Middle frontal gyrus (tissue), 1 donor: ENCODE measurements around the gene SHMT1.
"Not testable (repeated sequence)": the region's sequence is repeated elsewhere in the genome, so short reads cannot be mapped to it uniquely, and the experiment has no call there.

Experiments
- DNase-seq: peaks from one replicate; pipeline ENCODE4 v3.0.0-alpha.2; 2015; ENCODE audit warnings: low spot score; ENCODE audit errors: extremely low spot score

The SHMT1 gene

DNA sequence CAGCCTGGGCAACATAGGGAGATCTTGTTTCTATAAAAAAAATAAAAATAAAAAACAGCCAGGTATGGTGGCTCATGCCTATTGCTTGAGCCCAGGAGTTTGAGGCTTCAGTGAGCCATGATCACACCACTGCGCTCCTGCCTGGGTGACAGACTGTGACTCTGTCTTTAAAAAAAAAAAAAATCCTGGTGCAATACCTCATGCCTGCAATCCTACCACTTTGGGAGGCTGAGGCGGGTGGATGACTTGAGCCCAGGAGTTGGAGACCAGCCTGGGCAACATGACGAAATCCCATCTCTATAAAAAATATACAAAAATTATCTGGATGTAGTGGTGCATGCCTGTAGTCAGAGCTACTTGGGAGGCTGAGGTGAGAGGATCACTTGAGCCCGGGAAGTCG, 15.3 kb upstream of the SHMT1 start:
- DNase-seq, result not testable (repeated sequence)

DNA sequence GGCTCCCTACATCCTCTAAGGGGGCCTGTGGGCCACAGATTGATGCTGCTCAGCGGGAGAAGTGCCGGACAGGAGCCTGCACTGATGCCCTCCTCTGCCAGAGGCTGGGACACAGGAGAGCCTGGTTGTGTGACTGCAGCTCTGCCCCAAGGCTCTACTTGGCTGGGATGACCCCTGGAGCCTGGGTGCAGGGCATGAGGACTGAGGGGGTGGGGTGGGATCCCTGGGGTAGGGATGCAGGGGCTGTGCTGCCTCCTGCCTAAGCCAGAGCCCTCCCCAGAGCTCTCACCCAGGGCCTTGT, 14.8 kb upstream of the SHMT1 start:
- no peak for DNase-seq

DNA sequence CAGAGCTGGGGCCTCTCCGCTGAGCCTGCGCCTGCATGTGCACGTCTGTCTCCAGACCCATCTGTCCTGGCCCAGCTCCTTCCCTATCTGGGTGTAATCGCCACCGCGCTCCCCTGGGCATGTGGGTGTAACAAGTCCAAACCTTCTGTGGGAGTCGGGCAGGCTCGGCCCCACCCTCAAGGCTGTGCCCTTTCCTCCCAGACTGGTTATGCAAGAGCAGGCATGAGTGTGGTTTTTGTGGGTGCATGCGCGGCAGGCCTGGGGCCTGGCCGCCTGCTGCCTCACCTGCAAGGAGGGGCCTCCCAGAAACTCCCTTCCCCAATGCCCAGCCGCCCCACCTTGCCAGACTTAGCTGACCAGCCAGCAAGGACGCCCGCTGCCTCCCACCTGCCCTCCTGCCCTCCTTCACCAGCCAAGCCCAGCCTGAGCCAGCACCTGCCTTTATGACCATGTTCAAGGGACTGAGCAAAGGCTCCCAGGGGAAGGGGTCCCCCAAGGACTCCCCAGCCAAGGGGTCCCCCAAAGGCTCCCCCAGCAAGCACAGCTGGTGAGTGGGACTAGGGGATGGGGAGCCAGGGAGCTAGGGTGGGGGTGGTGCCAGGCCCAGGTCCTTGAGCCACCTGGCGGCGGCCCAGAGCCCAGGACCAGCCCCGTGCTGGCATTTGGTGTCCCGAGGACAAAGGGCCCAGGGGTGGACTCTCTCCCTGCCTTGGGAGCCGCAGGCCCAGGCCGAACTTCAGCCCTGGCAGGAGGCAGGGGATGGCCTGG, 14.3 kb upstream of the SHMT1 start, which contains the start of gene EVPLL:
Gene EVPLL, plus strand, starts transcription at position 342 of the 768 bp plus-strand sequence. CDS start 3,160 bp downstream, outside the sequence.
- no peak for DNase-seq

DNA sequence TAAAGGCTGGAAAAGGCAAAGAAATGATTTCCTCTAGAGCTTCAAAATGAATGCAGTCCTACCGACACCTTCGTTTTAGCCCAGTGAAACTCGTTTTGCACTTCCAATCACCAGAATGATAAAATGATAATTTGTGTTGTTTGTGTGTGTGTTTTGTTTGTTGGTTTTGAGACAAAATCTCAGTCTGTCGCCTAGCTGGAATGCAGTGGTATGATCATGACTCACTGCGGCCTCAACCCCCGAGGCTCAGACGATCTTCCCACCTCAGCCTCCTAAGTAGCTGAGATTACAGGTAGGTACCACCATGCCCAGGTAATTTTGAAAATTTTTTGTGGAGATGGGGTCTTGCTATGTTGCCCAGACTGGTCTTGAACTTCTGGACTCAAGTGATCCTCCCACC, 10.9 kb upstream of the SHMT1 start:
- DNase-seq, result no peak

DNA sequence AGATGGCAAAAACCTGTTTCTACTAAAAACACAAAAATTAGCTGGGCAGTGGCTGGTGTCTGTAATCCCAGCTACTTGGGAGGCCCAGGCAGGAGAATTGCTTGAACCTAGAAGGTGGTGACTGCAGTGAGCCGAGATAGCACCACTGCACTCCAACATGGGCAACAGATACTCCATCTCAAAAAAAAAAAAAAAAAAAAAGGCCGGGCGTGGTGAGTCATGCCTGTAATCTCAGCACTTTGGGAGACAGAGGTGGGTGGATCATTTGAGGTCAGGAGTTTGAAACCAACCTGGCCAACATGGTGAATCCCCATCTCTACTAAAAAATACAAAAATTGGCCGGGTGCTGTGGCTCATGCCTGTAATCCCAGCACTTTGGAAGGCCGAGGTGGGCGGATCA, 9.8 kb upstream of the SHMT1 start:
- not testable (repeated sequence) for DNase-seq

DNA sequence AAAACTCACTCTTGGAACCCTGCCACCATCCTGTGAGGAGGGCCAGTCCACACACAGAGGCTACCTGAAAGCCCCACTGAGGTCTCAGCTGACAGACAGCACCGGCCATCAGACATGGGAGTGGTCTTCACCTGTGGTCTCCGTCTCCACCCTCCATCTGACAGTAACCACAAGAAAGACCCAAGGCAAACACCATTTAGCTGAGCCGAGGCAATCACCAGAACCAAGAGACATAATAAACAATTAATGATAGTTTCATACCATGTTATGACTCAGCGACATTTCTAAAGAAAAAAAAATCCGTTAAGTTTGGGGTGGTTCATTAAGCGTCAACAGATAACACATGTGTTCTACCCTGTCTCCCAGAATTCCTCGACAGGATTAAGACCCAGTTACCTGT, 8.1 kb upstream of the SHMT1 start:
- DNase-seq, result no peak

DNA sequence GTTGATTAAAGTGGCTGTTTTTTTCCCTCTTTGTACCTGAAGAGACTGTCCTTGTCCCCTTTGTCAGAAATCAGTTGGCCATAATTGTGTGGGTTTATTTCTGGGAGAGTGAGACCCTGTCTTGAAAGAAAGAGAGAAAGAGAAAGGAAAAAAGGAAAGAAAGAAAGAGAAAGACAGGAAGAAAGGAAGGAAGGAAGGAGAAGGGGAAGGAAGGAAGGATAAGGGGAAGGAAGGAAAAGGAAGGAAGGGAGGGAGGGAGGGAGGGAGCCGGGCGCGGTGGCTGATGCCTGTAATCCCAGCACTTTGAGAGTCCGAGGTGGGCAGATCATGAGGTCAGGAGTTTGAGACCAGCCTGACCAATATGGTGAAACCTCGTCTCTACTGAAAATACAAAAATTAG, 7.4 kb upstream of the SHMT1 start:
- DNase-seq, result no peak

DNA sequence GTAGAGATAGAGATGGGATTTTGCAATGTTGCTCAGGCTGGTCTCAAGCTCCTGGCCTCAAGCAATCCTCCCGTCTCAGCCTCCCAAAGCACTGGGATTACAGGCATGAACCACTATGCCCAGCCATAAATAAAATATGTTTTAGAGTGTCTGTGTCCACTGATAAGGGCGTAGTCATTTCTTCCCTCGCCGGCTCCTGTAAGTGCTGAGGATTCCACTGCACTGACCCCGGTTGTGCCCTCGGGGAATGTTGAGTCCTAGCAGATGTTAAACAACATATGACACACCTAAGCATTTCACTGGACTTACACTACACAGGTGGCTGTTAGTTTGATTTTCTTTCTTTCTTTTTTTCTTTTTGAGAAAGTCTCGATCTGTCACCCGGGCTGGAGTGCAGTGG, 5.6 kb upstream of the SHMT1 start:
- DNase-seq, result no peak

DNA sequence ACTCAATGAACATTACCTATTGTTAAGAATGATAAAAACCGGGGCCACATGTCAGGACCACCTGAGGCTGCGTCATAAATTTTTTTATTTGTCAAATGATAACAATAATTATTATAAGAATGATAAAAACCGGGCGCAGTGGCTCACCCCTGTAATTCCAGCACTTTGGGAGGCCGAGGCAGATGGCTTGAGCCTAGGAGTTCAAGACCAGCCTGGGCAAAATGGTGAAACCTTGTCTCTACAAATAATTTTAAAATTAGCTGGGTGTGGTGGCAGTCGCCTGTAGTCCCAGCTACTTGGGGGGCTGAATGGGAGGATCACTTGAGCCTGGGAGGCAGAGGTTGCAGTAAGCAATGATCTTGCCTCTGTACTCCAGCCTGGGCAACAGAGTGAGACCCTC, 816 bp upstream of the SHMT1 start:
- no peak for DNase-seq

DNA sequence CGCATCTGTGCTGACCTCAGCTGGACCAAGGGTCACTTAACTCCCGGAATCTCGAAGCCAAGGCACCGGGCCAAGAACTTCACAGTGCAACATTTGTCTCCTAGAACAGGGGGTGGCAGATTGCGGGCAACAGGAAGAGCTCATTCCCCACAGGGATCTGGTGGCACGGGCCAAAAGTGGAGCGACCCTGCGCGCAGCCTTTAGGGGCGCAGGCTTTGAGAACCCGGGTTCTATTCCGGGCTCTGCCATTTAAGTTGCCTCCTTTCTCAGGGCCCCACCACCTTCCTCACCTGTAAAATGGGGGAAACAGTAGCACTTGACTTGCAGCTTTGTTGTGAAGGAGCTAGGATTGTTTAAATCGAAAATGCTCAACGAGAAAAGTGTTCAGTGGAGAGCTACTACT, 651 bp downstream of the SHMT1 start:
- peak; percentile 44 for DNase-seq

DNA sequence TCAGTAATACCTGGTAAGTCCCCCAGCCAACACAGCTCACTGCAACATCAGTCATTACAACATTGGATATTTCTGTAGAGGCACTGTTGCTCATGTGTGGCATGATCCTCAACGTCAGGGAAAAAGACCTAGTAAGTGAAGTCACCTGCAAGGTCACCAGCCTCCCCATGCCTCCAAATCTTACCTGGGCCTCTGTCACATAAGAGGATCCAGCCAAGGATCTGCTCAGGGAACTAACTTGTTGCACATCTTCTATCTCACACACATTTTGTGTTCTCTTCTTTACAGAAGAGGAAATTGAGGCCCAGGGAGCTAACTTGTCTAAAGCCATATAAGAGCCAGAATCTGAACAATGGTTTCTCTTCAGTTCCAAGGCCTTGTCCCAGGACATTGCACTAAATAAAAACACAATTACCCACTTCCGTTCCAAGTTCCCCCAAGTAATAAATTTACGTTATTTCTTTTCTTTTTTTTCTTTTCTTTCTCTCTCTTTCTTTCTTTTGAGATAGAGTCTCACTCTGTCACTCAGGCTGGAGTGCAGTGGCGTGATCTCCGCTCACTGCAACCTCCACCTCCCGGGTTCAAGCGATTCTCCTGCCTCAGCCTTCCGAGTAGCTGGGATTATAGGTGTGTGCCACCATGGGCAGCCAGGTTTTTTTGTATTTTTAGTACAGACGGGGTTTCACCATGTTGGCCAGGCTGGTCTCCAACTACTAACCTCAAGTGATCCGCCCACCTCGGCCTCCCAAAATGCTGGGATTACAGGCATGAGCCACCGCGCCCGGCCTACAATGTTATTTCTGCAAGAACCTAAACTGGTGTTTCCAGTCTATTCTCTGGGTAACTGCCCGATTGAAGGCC, 1.3 kb downstream of the SHMT1 start:
- DNase-seq, result no peak

DNA sequence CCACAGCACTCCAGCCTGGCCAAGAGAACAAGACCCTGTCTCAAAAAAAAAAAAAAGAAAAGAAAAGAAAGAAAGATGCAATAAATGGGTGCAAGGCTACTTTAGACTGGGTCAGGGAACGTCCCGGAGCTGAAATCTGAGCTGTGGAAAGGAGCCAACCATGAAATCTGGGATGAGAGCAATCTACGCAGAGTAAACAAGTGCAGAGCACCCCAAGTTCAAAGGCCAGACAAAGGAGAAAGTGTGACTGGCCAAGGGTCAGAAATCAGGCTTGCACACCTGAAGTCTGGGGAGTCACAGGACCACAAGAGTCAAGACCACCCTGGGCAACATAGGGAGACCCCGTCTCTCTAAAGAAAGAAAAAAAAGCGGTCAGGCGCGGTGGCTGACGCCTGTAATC, 2.8 kb downstream of the SHMT1 start:
- no peak for DNase-seq

DNA sequence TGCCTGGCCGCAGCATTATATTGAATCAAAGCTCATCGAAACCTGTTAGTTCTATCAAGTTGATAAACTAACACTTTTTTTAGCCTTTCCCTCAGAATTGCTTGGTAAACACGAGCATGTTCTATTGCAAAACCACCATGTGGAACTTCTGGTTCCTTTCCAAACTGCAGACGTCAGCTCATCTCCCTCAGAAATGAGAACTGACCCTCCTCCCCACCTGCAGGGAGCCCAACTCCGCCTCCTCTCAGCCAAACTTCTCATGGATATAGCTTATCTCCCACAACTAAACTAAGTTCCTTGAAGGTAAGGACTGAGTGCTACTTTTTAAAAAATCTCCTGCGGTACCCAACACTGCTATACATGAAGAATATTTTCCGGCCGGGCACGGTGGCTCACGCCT, 6.7 kb downstream of the SHMT1 start:
- DNase-seq, result no peak

DNA sequence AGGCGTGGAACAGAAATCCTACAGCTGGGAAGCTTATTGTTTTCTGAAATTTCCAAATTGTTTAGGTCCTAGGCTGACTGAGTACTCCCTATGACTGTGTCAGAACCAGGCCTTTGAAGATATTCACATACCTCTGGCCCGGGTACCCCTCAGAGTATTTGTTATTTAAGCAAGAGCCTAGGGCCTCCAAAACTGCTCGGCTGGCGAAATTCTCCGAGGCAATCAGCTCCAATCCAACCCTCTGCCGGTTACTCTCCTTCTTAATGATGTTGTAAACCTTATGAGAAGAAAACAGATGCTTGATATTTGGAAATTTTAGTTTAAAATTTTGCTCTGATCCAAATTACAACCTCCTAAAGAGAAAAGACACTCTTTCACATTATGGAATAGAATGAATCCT, 9.8 kb downstream of the SHMT1 start:
- no peak for DNase-seq

DNA sequence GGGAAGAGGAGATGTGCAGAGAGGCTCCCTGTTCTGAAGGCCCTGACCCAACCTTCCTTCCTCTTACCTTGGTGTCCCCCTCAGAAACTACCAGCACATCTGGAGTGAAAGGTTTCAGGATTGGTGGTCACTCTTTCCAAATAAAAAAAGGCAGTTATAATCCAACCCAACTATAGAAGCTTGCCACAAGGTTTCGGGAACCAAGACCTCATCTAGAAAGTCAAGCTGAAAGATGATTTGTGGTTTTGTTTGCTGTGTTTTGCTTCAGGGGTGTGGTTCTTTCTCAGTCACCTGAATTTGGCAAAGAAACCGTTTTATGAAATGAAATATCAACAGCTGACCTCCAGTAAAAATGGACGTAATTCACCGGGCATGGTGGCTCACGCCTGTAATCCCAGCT, 19.3 kb downstream of the SHMT1 start:
- no peak for DNase-seq

DNA sequence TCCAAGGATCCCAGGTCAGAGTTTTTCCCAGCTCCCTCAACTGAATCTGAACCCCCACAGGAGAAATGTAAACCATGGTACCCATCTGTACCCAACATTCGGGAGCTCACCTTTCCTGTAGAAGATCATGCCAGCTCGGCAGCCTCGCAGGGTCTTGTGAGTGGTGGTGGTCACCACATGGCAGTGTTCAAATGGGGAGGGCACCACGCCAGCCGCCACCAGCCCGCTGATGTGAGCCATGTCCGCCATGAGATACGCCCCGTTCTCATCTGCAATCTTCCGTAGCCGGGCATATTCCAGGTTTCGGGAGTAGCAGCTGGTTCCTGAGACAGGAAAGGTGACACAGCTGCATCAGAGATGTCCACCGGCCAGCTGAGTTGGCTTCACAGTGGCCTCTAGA, 23.4 kb downstream of the SHMT1 start:
- no peak for DNase-seq

DNA sequence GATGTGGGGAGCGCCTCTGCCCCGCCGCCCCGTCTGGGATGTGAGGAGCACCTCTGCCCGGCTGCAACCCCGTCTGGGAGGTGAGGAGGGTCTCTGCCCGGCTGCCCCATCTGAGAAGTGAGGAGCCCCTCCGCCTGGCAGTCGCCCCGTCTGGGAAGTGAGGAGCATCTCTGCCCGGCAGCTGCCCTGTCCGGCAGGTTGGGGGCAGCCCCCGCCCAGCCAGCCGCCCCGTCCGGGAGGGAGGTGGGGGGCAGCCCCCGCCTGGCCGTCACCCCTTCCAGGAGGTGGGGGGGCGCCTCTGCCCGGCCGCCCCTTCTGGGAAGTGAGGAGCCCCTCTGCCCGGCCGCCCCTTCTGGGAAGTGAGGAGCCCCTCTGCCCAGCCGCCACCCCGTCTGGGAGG, 25.2 kb downstream of the SHMT1 start:
- not testable (repeated sequence) for DNase-seq

DNA sequence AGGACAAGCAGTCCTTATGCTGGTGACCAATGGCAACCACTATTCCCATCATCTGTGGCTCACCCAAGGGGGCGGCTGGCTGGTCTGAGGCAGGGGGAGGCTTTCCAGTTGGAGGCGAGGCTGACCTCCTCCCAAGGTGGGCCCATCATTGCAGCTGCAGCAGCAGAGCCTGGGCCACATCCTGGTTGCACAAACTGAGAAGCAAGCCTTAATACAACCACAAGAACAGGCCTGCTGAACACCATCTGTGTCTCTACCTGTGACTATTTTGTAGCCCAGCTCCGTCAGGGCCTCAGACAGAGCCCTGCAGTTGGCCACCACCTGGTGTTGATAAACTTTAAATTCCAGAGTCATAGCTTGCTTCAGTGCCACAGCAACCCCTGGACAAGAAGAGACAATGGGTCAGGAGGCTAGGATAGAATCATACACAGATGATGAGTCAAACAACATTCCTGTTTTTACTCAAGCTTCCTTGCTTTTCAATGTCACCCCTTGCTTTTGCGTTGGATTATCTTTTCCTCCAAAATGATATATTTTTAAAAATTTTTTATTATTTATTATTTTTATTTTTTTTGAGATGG, 30.4 kb downstream of the SHMT1 start:
- no peak for DNase-seq

DNA sequence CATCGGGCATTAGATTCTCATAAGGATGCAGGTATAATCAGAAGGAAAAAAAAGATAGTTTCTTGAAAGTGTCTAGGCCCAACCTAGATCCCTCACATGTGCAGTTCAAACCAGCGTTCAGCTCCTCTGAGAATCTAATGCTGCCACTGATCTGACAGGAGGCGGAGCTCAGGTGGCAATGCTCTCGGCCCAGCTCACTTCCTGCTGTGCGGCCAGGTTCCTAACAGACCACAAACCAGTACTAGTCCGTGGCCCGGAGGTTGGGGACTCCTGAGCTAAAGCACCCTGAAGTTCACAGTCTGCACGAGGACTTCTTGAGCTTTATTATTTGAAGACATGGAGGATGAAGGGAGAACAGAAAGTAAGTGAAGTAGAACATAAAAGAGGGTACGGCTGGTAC, 31.5 kb downstream of the SHMT1 start:
- no peak for DNase-seq

DNA sequence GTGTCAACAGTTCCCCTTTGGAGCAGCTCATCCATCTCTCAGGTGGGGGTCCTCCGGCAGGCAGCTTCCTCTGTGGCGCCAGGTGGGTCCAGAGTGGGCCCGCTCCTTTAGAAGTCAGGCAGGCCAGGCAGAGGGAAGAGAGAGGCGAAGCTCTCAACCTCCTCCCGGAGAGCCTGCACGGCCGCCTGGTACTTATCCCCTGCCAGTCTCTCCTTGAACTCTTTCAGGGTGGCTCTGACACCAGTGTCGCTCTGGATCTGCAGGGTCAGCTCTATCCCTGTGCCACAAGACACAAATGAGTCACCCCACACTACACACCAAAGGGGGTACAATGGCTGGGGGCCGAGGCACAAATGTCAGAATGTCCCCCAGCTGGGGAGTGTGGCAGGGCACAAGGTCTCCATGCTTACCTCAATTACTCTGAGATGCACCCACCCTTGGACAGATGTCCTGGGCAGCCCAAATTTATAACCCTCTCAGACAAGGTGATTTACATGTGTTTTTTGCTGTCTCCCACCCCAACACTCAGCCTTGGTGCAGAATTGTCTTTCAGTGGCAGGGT, 34.6 kb downstream of the SHMT1 start:
- DNase-seq, result no peak

DNA sequence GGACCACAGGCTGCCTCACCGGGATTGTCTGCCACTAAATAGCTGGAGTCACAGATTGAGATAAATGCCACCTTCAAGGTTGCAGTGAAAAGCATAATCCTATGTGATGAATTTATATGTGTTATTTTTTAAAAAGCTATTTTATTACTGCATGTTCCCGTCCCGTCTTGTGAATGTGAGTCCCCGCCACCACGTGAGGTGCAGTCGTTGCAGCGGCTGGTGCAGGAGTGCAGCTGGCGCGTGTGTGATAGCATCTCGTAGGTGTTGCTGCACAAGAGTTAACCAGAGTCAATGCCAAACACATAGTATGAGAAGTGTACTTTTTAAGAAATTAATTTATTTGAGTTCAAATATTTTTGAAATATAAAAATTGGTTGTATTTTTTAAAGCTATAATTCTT, 35.8 kb downstream of the SHMT1 start:
- DNase-seq, result no peak

DNA sequence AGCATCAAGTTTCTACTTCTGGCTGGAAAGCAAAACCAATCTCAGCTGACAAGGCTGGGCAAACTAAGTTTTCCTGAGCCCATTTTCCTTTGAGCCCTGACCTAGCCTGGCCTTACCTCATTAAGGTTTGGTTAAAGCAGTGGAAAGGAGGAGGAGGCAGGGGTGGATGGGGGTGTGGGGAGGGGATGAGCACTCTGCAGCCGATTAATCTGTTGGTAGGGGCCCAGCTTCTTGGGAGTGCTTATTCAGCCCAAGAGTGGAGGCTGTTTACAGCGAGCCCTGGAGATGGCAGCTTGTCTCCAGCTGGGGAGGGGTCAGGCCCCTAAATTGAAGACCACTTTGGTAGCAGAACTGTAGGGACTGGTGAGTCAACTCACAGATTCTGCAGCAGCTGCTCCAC, 36.3 kb downstream of the SHMT1 start:
- no peak for DNase-seq
